ENCODE measurements around the gene RFPL4A.

GRCh38 chr19:55712804-55713631, 45.9 kb upstream of the RFPL4A start:
- TF ChIP-seq ZNF274 (IDR thresholded peaks at IDR 0.05; ENCODE audit: low read depth, low read length) (no peak), SUZ12 (IDR thresholded peaks at IDR 0.05; ENCODE audit: extremely low read depth, insufficient read depth, insufficient read length) (no peak)
